Activated CD8-positive, alpha-beta T cell treated with anti-CD3 and anti-CD28 coated beads for 36 hours (primary cell): ENCODE results near the gene CTCF. TPM values are rescaled to one million over a fixed set of nuclear protein-coding genes. Genes with fewer than 3 reads are reported as not detected.

Source experiments
- ATAC-seq: fragments of 200-7000 bp; cut with Tn5 transposase; one replicate; pipeline ENCODE4 v1.10.0; 2021; ENCODE audit warnings: mild to moderate bottlenecking, moderate library complexity
- CTCF ChIA-PET: fragments of 350-600 bp; sonication (Branson Sonifier 250); formaldehyde crosslinking; loops from one replicate; lab custom pipeline; 2021; ENCODE audit warnings: antibody characterized with exemption; lab: Charles Lee
- POLR2A ChIA-PET: fragments of 350-600 bp; sonication (Branson Sonifier 250); formaldehyde crosslinking; loops from one replicate; lab custom pipeline; 2021; ENCODE audit warnings: antibody characterized with exemption; lab: Charles Lee
- DNase-seq: peaks from one replicate; pipeline ENCODE4 v3.0.0-alpha.2; 2020
- H3K27ac Mint-ChIP-seq: one replicate; pipeline ENCODE4 v1.8.0; 2021; ENCODE audit warnings: mild to moderate bottlenecking, mixed read lengths
- H3K27me3 Mint-ChIP-seq: one replicate; pipeline ENCODE4 v1.8.0; 2021; ENCODE audit warnings: mixed read lengths
- H3K36me3 Mint-ChIP-seq: one replicate; pipeline ENCODE4 v1.8.0; 2021; ENCODE audit warnings: low read depth, mixed read lengths
- H3K4me1 Mint-ChIP-seq: one replicate; pipeline ENCODE4 v1.8.0; 2021; ENCODE audit warnings: low read depth, mixed read lengths
- H3K4me3 Mint-ChIP-seq: one replicate; pipeline ENCODE4 v1.8.0; 2021; ENCODE audit warnings: mild to moderate bottlenecking, moderate library complexity, mixed read lengths
- H3K9me3 Mint-ChIP-seq: one replicate; pipeline ENCODE4 v1.8.0; 2021; ENCODE audit warnings: mixed read lengths
- intact Hi-C: fragments of 100-400 bp; cut with micrococcal nuclease; formaldehyde crosslinking; loops from one replicate; pipeline ENCODE4 v1.10.0; 2022
- total RNA-seq, 2 experiments: library from RNA; stranded (reverse); gene quantifications; one replicate each; pipeline ENCODE4 v1.2.3, GENCODE V29; 2021
- TF ChIP-seq, protein P1 (sequence below): fragments of 200-600 bp; IDR thresholded peaks from one replicate; pipeline ENCODE4 v1.8.0; 2022; ENCODE audit warnings: antibody characterized with exemption, mild to moderate bottlenecking

CTCF gene
- total RNA-seq, 2 experiments from 2014 or later: 47.4 to 50.6 TPM

DNA sequence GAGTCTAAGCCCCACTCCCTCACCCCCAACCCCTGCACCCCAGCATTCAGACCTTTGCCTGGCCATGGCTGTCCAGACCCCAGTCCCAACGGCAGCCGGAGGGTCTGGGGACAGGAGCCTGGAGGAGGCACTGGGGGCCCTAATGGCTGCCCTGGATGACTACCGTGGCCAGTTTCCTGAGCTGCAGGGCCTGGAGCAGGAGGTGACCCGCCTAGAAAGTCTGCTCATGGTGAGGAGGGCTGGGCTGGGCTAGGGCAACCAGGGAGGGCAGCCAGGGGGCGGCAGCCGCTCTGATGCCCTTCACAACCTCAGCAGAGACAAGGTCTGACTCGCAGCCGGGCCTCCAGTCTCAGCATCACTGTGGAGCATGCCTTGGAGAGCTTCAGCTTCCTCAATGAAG is 19.3 kb upstream of the CTCF start:
- Mint-ChIP-seq H3K4me3 (no peak overlapping the region), H3K9me3 (no peaks in the 10 kb centered on the region), H3K27me3 (no peaks in the 10 kb centered on the region), H3K36me3 (peaks cover 13% of the 10 kb centered on the region), H3K27ac (no peak overlapping the region), H3K4me1 (peaks cover 43% of the 10 kb centered on the region)
- CTCF ChIA-PET: interaction anchor here (2.6 to 5.8 kb wide), 3 partner anchors 14 to 99 kb away, joined by 6 to 224 read pairs (median 19); partner anchors contain the start of genes CARMIL2 and RIPOR1
- TF ChIP-seq, protein P1, sequence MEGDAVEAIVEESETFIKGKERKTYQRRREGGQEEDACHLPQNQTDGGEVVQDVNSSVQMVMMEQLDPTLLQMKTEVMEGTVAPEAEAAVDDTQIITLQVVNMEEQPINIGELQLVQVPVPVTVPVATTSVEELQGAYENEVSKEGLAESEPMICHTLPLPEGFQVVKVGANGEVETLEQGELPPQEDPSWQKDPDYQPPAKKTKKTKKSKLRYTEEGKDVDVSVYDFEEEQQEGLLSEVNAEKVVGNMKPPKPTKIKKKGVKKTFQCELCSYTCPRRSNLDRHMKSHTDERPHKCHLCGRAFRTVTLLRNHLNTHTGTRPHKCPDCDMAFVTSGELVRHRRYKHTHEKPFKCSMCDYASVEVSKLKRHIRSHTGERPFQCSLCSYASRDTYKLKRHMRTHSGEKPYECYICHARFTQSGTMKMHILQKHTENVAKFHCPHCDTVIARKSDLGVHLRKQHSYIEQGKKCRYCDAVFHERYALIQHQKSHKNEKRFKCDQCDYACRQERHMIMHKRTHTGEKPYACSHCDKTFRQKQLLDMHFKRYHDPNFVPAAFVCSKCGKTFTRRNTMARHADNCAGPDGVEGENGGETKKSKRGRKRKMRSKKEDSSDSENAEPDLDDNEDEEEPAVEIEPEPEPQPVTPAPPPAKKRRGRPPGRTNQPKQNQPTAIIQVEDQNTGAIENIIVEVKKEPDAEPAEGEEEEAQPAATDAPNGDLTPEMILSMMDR: no peak
- peak; percentile 15 for DNase-seq
- ATAC-seq: no peak
- intact Hi-C loops: no loop called here
- POLR2A ChIA-PET: interaction anchor here (0.8 to 3.0 kb wide), 6 partner anchors 8 to 102 kb away, joined by 3 to 16 read pairs (median 4); partner anchors contain the start of gene CARMIL2

GRCh38 chr16:67543582-67543981 is 18.7 kb upstream of the CTCF start:
- Mint-ChIP-seq H3K27me3 (no peaks in the 10 kb centered on the region), H3K9me3 (no peaks in the 10 kb centered on the region), H3K4me3 (no peak overlapping the region), H3K4me1 (peaks cover 48% of the 10 kb centered on the region), H3K36me3 (peaks cover 13% of the 10 kb centered on the region), H3K27ac (no peak overlapping the region)
- no peak for ATAC-seq
- ChIA-PET POLR2A (interaction anchor here (0.8 to 8.2 kb wide), 7 partner anchors 8 to 102 kb away, joined by 3 to 77 read pairs (median 5); partner anchors contain the start of genes CARMIL2 and CTCF), CTCF (interaction anchor here (1.0 to 5.8 kb wide), 6 partner anchors 9 to 99 kb away, joined by 3 to 224 read pairs (median 8); partner anchors contain the start of genes CARMIL2, CTCF and RIPOR1)
- no peak for DNase-seq
- TF ChIP-seq, protein P1: no peak
- intact Hi-C loops: no loop called here

DNA sequence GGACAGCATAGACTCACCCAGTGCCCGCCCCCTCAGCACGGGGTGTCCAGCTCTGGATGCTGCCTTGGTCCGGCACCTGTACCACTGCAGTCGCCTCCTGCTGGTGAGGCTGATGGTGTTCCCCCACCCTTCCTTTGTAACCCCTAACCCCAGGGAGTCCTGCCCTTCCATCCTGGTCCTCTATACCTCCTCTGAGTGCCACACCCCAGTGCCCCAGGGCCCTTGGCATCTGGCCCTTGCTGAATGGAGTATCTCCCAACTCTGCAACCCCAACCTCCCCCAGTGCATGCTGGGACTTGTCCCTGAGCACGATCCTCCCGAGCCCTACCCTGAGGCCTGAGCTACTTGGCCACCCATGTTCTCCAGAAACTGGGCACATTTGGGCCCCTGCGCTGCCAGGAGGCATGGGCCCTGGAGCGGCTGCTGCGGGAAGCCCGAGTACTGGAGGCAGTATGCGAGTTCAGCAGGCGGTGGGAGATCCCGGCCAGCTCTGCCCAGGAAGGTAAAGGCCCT is 17.9 kb upstream of the CTCF start:
- H3K36me3 Mint-ChIP-seq: peaks cover 13% of the 10 kb centered on the region
- no peaks in the 10 kb centered on the region for H3K27me3 Mint-ChIP-seq
- no peak for DNase-seq
- no peak overlapping the region for H3K27ac Mint-ChIP-seq
- no peak for ATAC-seq
- peaks cover 48% of the 10 kb centered on the region for H3K4me1 Mint-ChIP-seq
- CTCF ChIA-PET: interaction anchor here (1.0 to 5.8 kb wide), 7 partner anchors 9 to 118 kb away, joined by 3 to 224 read pairs (median 6); partner anchors contain the start of genes CARMIL2, CTCF and RIPOR1
- TF ChIP-seq, protein P1: no peak
- intact Hi-C loops: no loop called here
- H3K4me3 Mint-ChIP-seq: no peak overlapping the region
- H3K9me3 Mint-ChIP-seq: no peaks in the 10 kb centered on the region
- POLR2A ChIA-PET: interaction anchor here (1.0 to 8.2 kb wide), 6 partner anchors 8 to 101 kb away, joined by 3 to 77 read pairs (median 5); partner anchors contain the start of genes CARMIL2 and CTCF

DNA sequence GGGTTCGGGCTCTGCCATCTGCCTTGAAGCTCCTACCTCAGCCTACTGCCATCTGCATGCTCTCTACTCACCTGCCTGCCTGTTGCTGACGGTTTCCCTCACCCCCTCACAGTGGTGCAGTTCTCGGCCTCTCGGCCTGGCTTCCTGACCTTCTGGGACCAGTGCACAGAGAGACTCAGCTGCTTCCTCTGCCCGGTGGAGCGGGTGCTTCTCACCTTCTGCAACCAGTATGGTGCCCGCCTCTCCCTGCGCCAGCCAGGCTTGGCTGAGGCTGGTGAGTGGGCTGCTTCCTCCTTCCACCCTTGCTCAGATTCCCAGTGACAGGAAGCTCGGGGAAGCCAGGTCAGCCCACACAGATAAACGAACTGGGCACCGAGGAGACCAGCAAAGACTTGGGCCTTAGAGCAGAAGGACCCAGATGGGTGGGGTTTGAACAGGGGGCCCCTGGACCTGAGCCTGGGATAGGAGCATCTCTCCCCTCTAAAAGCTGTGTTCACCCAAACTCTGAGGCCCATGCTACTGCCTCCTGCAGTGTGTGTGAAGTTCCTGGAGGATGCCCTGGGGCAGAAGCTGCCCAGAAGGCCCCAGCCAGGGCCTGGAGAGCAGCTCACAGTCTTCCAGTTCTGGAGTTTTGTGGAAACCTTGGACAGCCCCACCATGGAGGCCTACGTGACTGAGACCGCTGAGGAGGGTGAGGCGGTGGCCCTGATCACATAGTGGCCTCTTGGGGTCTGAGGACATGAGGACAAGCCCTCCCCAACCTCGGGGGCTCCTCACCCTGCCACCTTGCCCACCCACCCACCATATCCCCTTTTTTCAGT is 17.3 kb upstream of the CTCF start:
- POLR2A ChIA-PET: interaction anchor here (0.8 to 8.2 kb wide), 7 partner anchors 9 to 102 kb away, joined by 3 to 77 read pairs (median 5); partner anchors contain the start of genes CARMIL2 and CTCF
- H3K9me3 Mint-ChIP-seq: no peaks in the 10 kb centered on the region
- CTCF ChIA-PET: interaction anchor here (0.7 to 5.8 kb wide), 8 partner anchors 9 to 118 kb away, joined by 3 to 224 read pairs (median 5); partner anchors contain the start of genes CARMIL2, CTCF and RIPOR1
- no peak overlapping the region for H3K27ac Mint-ChIP-seq
- H3K4me3 Mint-ChIP-seq: no peak overlapping the region
- no peaks in the 10 kb centered on the region for H3K27me3 Mint-ChIP-seq
- peaks cover 48% of the 10 kb centered on the region for H3K4me1 Mint-ChIP-seq
- peaks cover 13% of the 10 kb centered on the region for H3K36me3 Mint-ChIP-seq
- intact Hi-C loops: no loop called here
- no peak for DNase-seq
- TF ChIP-seq, protein P1: no peak
- no peak for ATAC-seq
